NT2/D1 (cell line): ENCODE results near the gene VAMP2.

Experiments
- DNase-seq: peaks from one replicate; pipeline ENCODE4 v3.0.0-alpha.2; 2011; ENCODE audit warnings: low read depth, low spot score
- H3K27me3 ChIP-seq: 2 replicates; pipeline ENCODE4 v1.6.0; 2011; ENCODE audit warnings: mild to moderate bottlenecking; ENCODE audit not compliant: insufficient read length, insufficient read depth
- H3K36me3 ChIP-seq: 2 replicates; pipeline ENCODE4 v1.6.1; 2011; ENCODE audit warnings: mild to moderate bottlenecking, low read length, mixed read lengths; ENCODE audit not compliant: insufficient read depth, insufficient read length
- H3K4me1 ChIP-seq: 2 replicates; pipeline ENCODE4 v1.5.1; 2011; ENCODE audit not compliant: insufficient read depth, insufficient read length
- H3K4me3 ChIP-seq: 2 replicates; pipeline ENCODE4 v1.5.1; 2011; ENCODE audit warnings: low read depth; ENCODE audit not compliant: insufficient read length
- H3K9ac ChIP-seq: 2 replicates; pipeline ENCODE4 v1.6.0; 2011; ENCODE audit warnings: low read depth; ENCODE audit not compliant: insufficient read length
- H3K9me3 ChIP-seq: 2 replicates; pipeline ENCODE4 v1.5.1; 2011; ENCODE audit warnings: mild to moderate bottlenecking, low read length; ENCODE audit not compliant: insufficient read depth
- SUZ12 ChIP-seq: IDR thresholded peaks from 2 replicates; pipeline ENCODE4 v1.6.1; 2011; ENCODE audit not compliant: insufficient read length, insufficient read depth; ENCODE audit errors: extremely low read depth
- YY1 ChIP-seq: IDR thresholded peaks from 2 replicates; pipeline ENCODE4 v1.6.1; 2011; ENCODE audit not compliant: insufficient read length, insufficient read depth
- ZNF274 ChIP-seq: IDR thresholded peaks from 2 replicates; pipeline ENCODE4 v1.6.1; 2011; ENCODE audit warnings: mild to moderate bottlenecking, low read depth, low read length

VAMP2 gene

GRCh38 chr17:8190506-8190905 lies 27.8 kb upstream of the VAMP2 start:
- H3K9ac ChIP-seq = peak overlapping the region; percentile 50
- H3K27me3 ChIP-seq = peaks cover 9% of the 10 kb centered on the region
- H3K36me3 ChIP-seq = peaks cover 11% of the 10 kb centered on the region
- TF ChIP-seq YY1 (no peak), ZNF274 (no peak), SUZ12 (no peak)
- H3K9me3 ChIP-seq = no peaks in the 10 kb centered on the region
- peaks cover 10% of the 10 kb centered on the region for H3K4me1 ChIP-seq
- DNase-seq = no peak
- H3K4me3 ChIP-seq = no peak overlapping the region

- H3K36me3 ChIP-seq = peaks cover 11% of the 10 kb centered on the region
- TF ChIP-seq ZNF274 (no peak), SUZ12 (no peak), YY1 (no peak)
These were observed 27.1 kb upstream of the VAMP2 start, which contains the start of gene BORCS6 for GRCh38 chr17:8189711-8190477. TSS of gene BORCS6 (minus strand) at chr17:8190180. CDS start at chr17:8190140, 40 bp downstream.

DNA sequence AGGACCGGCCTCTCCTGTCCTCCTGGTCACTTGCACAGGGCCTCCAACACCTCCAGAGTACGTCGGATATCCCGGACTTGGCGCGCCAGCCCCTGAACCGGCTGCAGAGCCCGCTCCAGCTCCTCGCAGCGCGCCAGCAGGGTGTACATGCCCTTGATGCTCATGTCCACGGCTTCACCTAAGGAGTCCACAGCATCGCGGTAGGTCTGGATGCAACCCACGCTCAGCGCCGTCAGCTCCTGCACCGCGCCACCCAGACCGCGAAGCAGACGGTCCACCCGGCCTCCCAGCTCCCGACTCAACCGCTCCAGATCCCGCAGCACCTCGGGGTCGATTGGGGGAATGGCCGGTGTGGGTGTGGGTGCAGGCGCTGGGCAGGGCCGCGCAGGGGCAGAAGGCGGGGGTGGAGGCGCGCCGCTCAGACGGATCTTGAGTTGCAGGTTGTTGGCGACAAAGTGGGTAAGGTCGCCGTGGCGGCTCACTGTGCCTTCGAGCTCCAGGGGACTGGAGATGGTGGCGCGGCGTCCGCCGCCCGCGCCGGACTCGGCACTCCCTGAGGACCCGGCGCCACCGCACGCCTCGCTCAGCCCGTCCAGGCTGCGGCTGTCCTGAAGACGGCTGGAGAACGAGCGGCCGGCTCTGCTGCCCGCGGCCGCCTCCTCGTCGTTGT lies 26.4 kb upstream of the VAMP2 start:
- Histone ChIP-seq H3K27me3 (peaks cover 9% of the 10 kb centered on the region), H3K9ac (peak overlapping the region; percentile 82)

More at GRCh38 chr17:8189711-8190477, 27.1 kb upstream of the VAMP2 start, which contains the start of gene BORCS6:
- H3K4me1 ChIP-seq = peaks cover 10% of the 10 kb centered on the region
- peaks cover 9% of the 10 kb centered on the region for H3K27me3 ChIP-seq
- peak within 1 kb of the TSS; percentile 82 for H3K9ac ChIP-seq
- DNase-seq = peak; percentile 91
- H3K4me3 ChIP-seq = peak within 1 kb of the TSS; percentile 69
- no peaks in the 10 kb centered on the region for H3K9me3 ChIP-seq

GRCh38 chr17:8188263-8188839 lies 25.6 kb upstream of the VAMP2 start:
- TF ChIP-seq ZNF274 (no peak), SUZ12 (no peak), YY1 (no peak)
- peaks cover 9% of the 10 kb centered on the region for H3K27me3 ChIP-seq
- no peaks in the 10 kb centered on the region for H3K9me3 ChIP-seq
- H3K36me3 ChIP-seq = peaks cover 11% of the 10 kb centered on the region
- peaks cover 10% of the 10 kb centered on the region for H3K4me1 ChIP-seq
- peak overlapping the region; percentile 82 for H3K9ac ChIP-seq
- peak overlapping the region; percentile 69 for H3K4me3 ChIP-seq
- no peak for DNase-seq

More for the DNA sequence above, 26.4 kb upstream of the VAMP2 start:
- peaks cover 10% of the 10 kb centered on the region for H3K4me1 ChIP-seq
- H3K9me3 ChIP-seq = no peaks in the 10 kb centered on the region
- H3K4me3 ChIP-seq = peak overlapping the region; percentile 69
- DNase-seq = no peak
- TF ChIP-seq YY1 = no peak
- no peak for TF ChIP-seq SUZ12
- TF ChIP-seq ZNF274 = no peak
- peaks cover 11% of the 10 kb centered on the region for H3K36me3 ChIP-seq

- Histone ChIP-seq H3K27me3 (peaks cover 9% of the 10 kb centered on the region), H3K9me3 (no peaks in the 10 kb centered on the region), H3K9ac (peak overlapping the region; percentile 82), H3K4me1 (peaks cover 10% of the 10 kb centered on the region), H3K36me3 (peaks cover 11% of the 10 kb centered on the region), H3K4me3 (peak overlapping the region; percentile 69)
- TF ChIP-seq SUZ12 (no peak), ZNF274 (no peak), YY1 (no peak)
- DNase-seq = peak; percentile 89
These were observed 24.9 kb upstream of the VAMP2 start for GRCh38 chr17:8187517-8188262.

DNA sequence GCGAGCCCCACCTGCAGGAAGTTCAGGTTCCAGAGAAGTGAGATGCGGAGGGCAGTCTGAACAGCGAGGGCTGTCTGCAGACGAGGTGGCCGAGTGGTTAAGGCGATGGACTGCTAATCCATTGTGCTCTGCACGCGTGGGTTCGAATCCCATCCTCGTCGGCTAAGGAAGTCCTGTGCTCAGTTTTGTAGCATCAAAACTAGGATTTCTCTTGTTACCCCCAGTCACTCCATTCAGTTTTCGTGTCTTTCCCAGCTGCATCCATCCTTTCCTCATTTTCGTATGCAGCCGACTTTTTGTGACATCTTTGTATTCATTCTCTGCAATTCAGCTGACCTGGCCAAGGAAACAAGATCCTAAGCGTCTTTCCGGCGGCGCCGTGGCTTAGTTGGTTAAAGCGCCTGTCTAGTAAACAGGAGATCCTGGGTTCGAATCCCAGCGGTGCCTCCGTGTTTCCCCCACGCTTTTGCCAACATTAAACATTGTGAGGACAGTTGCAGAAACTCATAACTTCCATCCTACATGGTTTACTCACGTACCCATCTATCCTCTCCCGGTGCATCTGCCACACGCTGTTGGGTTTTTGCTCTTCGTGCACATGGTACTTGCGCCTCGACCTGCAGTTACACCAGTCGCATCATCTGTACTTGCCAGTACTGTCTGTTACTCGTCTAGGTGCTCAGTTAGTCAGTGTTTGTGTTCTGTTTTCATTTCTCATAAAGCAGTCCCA lies 24.2 kb upstream of the VAMP2 start:
- peaks cover 9% of the 10 kb centered on the region for H3K27me3 ChIP-seq
- H3K4me3 ChIP-seq = peak overlapping the region; percentile 93
- TF ChIP-seq ZNF274 = no peak
- TF ChIP-seq SUZ12 = no peak
- no peak for TF ChIP-seq YY1
- H3K9ac ChIP-seq = peak overlapping the region; percentile 90
- H3K36me3 ChIP-seq = peaks cover 4% of the 10 kb centered on the region
- DNase-seq = peak; percentile 85
- no peaks in the 10 kb centered on the region for H3K9me3 ChIP-seq
- peaks cover 10% of the 10 kb centered on the region for H3K4me1 ChIP-seq
